GM18873 (cell line): ENCODE data around the gene ZNF329.
A peak's percentile ranks its signal among the peaks of the same experiment; 100 is the strongest.
"Not testable (repeated sequence)": the region's sequence is repeated elsewhere in the genome, so short reads cannot be mapped to it uniquely, and the experiment has no call there.

Source experiments
- ATAC-seq: cut with Tn5 transposase; IDR thresholded peaks from one replicate; pipeline ENCODE4 v1.9.1; 2021; ENCODE audit warnings: mild to moderate bottlenecking, moderate library complexity, moderate number of reproducible peaks; ENCODE audit not compliant: unreplicated experiment, low FRiP score

The ZNF329 gene

GRCh38 chr19:58150328-58150921 is at the start of gene ZNF329:
Gene ZNF329, minus strand, starts transcription at chr19:58150789. Its CDS starts 21,286 bp downstream, at chr19:58129503.
- no peak for ATAC-seq

- ATAC-seq: no peak
Observed at GRCh38 chr19:58196901-58197616, 46.5 kb upstream of the ZNF329 start.

- ATAC-seq: no peak
Observed at GRCh38 chr19:58183817-58184215, 33.2 kb upstream of the ZNF329 start.

- peak; percentile 72 for ATAC-seq
Observed at GRCh38 chr19:58182989-58183816, 32.6 kb upstream of the ZNF329 start, which contains the start of gene ZNF274. Gene ZNF274, plus strand, starts transcription at chr19:58183061. Its CDS starts 905 bp downstream, at chr19:58183966.

GRCh38 chr19:58182577-58182988 is 32.0 kb upstream of the ZNF329 start:
- ATAC-seq: no peak

- no peak for ATAC-seq
Observed at GRCh38 chr19:58181902-58182576, 31.4 kb upstream of the ZNF329 start.

- ATAC-seq: no peak
Observed at GRCh38 chr19:58170860-58171259, 20.3 kb upstream of the ZNF329 start.

GRCh38 chr19:58166708-58167280 is 16.2 kb upstream of the ZNF329 start:
- no peak for ATAC-seq

GRCh38 chr19:58166268-58166667 is 15.7 kb upstream of the ZNF329 start:
- ATAC-seq: no peak

GRCh38 chr19:58157045-58157728 is 6.6 kb upstream of the ZNF329 start:
- ATAC-seq: no peak

- peak; percentile 54 for ATAC-seq
Observed at GRCh38 chr19:58154679-58155648, 4.4 kb upstream of the ZNF329 start.

- no peak for ATAC-seq
Observed at GRCh38 chr19:58154287-58154678, 3.7 kb upstream of the ZNF329 start.

- no peak for ATAC-seq
Observed at GRCh38 chr19:58153386-58153785, 2.8 kb upstream of the ZNF329 start.

- ATAC-seq: not testable (repeated sequence)
Observed at GRCh38 chr19:58147475-58147874, 3.1 kb downstream of the ZNF329 start.

GRCh38 chr19:58145849-58146248 is 4.7 kb downstream of the ZNF329 start:
- no peak for ATAC-seq

- ATAC-seq: no peak
Observed at GRCh38 chr19:58134244-58134643, 16.3 kb downstream of the ZNF329 start.

- ATAC-seq: no peak
Observed at GRCh38 chr19:58129284-58129683, 21.3 kb downstream of the ZNF329 start.

GRCh38 chr19:58128041-58128685 is 22.4 kb downstream of the ZNF329 start:
- ATAC-seq: no peak
